IMR-90 (cell line): Measurements from ENCODE around the gene EME2. TPM values are rescaled to one million over a fixed set of nuclear protein-coding genes. Genes with fewer than 3 reads are reported as not detected.

ENCODE experiments used
- ATAC-seq: fragments of 200-7000 bp; cut with Tn5 transposase; 2 replicates; pipeline ENCODE4 v1.9.1; 2020; ENCODE audit warnings: low read depth, mild to moderate bottlenecking, moderate library complexity
- BruUV-seq: library from RNA; stranded (reverse); fragments of 400-500 nt; replicated peaks from 2 replicates; lab custom pipeline; 2021; lab: Mats Ljungman, UMichigan
- CTCF ChIA-PET: fragments of 300-600 bp; formaldehyde crosslinking; extraction: SDS; loops from one replicate; lab custom pipeline; 2021; ENCODE audit warnings: antibody characterized with exemption; lab: Yijun Ruan, JAX
- POLR2A ChIA-PET: fragments of 300-600 bp; sonication (Branson Sonifier 250); formaldehyde crosslinking; loops from one replicate; lab custom pipeline; 2022; ENCODE audit warnings: antibody characterized with exemption; ENCODE audit not compliant: unreplicated experiment; lab: Charles Lee
- DNase-seq: peaks from one replicate; pipeline ENCODE4 v3.0.0; 2013
- H2AFZ ChIP-seq: replicated peaks from 2 replicates; pipeline ENCODE3; 2013; ENCODE audit warnings: low read length, mild to moderate bottlenecking; ENCODE audit not compliant: poor library complexity
- H2AK5ac ChIP-seq: 2 replicates; pipeline ENCODE4 v1.6.1; 2013; ENCODE audit warnings: low read depth, low read length, inconsistent platforms
- H2AK9ac ChIP-seq: replicated peaks from 2 replicates; pipeline ENCODE3; 2013; ENCODE audit warnings: mild to moderate bottlenecking, low read depth, low read length, moderate library complexity; ENCODE audit not compliant: poor library complexity
- H2BK120ac ChIP-seq: 2 replicates; pipeline ENCODE4 v1.6.1; 2013; ENCODE audit warnings: low read depth, low read length, inconsistent platforms
- H2BK15ac ChIP-seq: 3 replicates; pipeline ENCODE4 v1.6.1; 2013; ENCODE audit warnings: low read depth, low read length, inconsistent platforms
- H2BK20ac ChIP-seq: 2 replicates; pipeline ENCODE4 v1.6.1; 2013; ENCODE audit warnings: low read depth, mild to moderate bottlenecking, inconsistent platforms, low read length, moderate library complexity
- H2BK5ac ChIP-seq: 2 replicates; pipeline ENCODE4 v1.6.1; 2013; ENCODE audit warnings: mild to moderate bottlenecking, low read depth, low read length, inconsistent platforms; ENCODE audit not compliant: poor library complexity, severe bottlenecking
- H3K14ac ChIP-seq: replicated peaks from 2 replicates; pipeline ENCODE4 v1.6.1; 2013; ENCODE audit warnings: low read depth, low read length, inconsistent platforms
- H3K18ac ChIP-seq: 2 replicates; pipeline ENCODE4 v1.6.1; 2013; ENCODE audit warnings: low read depth, low read length, control low read depth
- H3K23ac ChIP-seq: 2 replicates; pipeline ENCODE4 v1.6.1; 2013; ENCODE audit warnings: low read depth, low read length, inconsistent platforms
- H3K27ac ChIP-seq: 2 replicates; pipeline ENCODE4 v1.5.1; 2013; ENCODE audit warnings: mild to moderate bottlenecking, control low read depth, low read length; ENCODE audit not compliant: insufficient read depth
- H3K27me3 ChIP-seq: 2 replicates; pipeline ENCODE4 v1.6.1; 2013; ENCODE audit warnings: low read length; ENCODE audit not compliant: control insufficient read depth, insufficient read depth
- H3K36me3 ChIP-seq: 2 replicates; pipeline ENCODE4 v1.6.1; 2013; ENCODE audit warnings: low read length, mixed read lengths; ENCODE audit not compliant: control insufficient read depth, insufficient read depth
- H3K4ac ChIP-seq: 2 replicates; pipeline ENCODE4 v1.6.1; 2013; ENCODE audit warnings: low read depth, low read length, inconsistent platforms
- H3K4me1 ChIP-seq: 2 replicates; pipeline ENCODE4 v1.6.1; 2013; ENCODE audit warnings: low read length, mixed read lengths; ENCODE audit not compliant: control insufficient read depth, insufficient read depth
- H3K4me2 ChIP-seq: 2 replicates; pipeline ENCODE4 v1.6.1; 2013; ENCODE audit warnings: low read depth, mild to moderate bottlenecking, control low read depth, low read length, moderate library complexity
- H3K4me3 ChIP-seq: 2 replicates; pipeline ENCODE4 v1.5.1; 2013; ENCODE audit warnings: low read depth, mild to moderate bottlenecking, control low read depth, low read length, moderate library complexity; ENCODE audit not compliant: insufficient read depth
- H3K56ac ChIP-seq: 2 replicates; pipeline ENCODE4 v1.6.1; 2013; ENCODE audit warnings: low read length, inconsistent platforms; ENCODE audit not compliant: insufficient read depth; ENCODE audit errors: extremely low read depth
- H3K79me1 ChIP-seq, 2 experiments: 2 replicates each; pipeline ENCODE4 v1.6.1; 2013; ENCODE audit warnings: low read length in 2 of 2, inconsistent platforms in 1 of 2, low read depth in 1 of 2
- H3K9ac ChIP-seq: 2 replicates; pipeline ENCODE4 v1.6.1; 2013; ENCODE audit warnings: low read depth, low read length, control low read depth
- H3K9me1 ChIP-seq: 2 replicates; pipeline ENCODE4 v1.6.1; 2013; ENCODE audit warnings: low read length, inconsistent platforms; ENCODE audit not compliant: insufficient read depth
- H3K9me3 ChIP-seq: 2 replicates; pipeline ENCODE4 v1.6.1; 2013; ENCODE audit warnings: low read length; ENCODE audit not compliant: control insufficient read depth, insufficient read depth
- H4K20me1 ChIP-seq: 2 replicates; pipeline ENCODE4 v1.6.1; 2013; ENCODE audit warnings: low read length, inconsistent platforms; ENCODE audit not compliant: insufficient read depth
- H4K5ac ChIP-seq: 2 replicates; pipeline ENCODE4 v1.6.1; 2013; ENCODE audit warnings: mild to moderate bottlenecking, low read depth, low read length, control low read depth
- H4K8ac ChIP-seq, 2 experiments: 2 replicates each; pipeline ENCODE4 v1.6.1; 2013; ENCODE audit warnings: low read depth in 2 of 2, low read length in 2 of 2, control low read depth in 1 of 2, inconsistent platforms in 1 of 2
- H4K91ac ChIP-seq: 2 replicates; pipeline ENCODE4 v1.6.1; 2013; ENCODE audit warnings: low read depth, low read length, inconsistent platforms; ENCODE audit not compliant: insufficient read depth
- BHLHE40 ChIP-seq: fragments of 150-350 bp; IDR thresholded peaks from 2 replicates; pipeline ENCODE4 v1.6.1; 2016; ENCODE audit warnings: mild to moderate bottlenecking, low read depth, low read length
- CEBPB ChIP-seq: IDR thresholded peaks from 2 replicates; pipeline ENCODE4 v1.6.1; 2012; ENCODE audit warnings: low read depth, low read length, improper control_type of control experiment
- MAZ ChIP-seq: IDR thresholded peaks from 2 replicates; pipeline ENCODE4 v1.6.1; 2012; ENCODE audit warnings: low read depth, mild to moderate bottlenecking, low read length, improper control_type of control experiment, moderate library complexity, borderline replicate concordance
- POLR2A ChIP-seq: IDR thresholded peaks from 2 replicates; pipeline ENCODE4 v1.6.1; 2012; ENCODE audit warnings: mild to moderate bottlenecking, low read depth, low read length
- RAD21 ChIP-seq: IDR thresholded peaks from 2 replicates; pipeline ENCODE4 v1.6.1; 2012; ENCODE audit warnings: low read length, improper control_type of control experiment
- WGBS, 2 experiments: methylation state at CpG; one replicate each; pipeline versions ENCODE4 v1.1.5 to v1.1.7; 2013; ENCODE audit warnings: missing lambda C conversion rate in 2 of 2; ENCODE audit not compliant: insufficient read length in 1 of 2; ENCODE audit errors: extremely low coverage in 2 of 2; 5-methylcytosine and 5-hydroxymethylcytosine counted together
- dilution Hi-C: fragments of 300-500 bp; cut with HindIII; formaldehyde crosslinking; loops from one replicate; pipeline ENCODE4 v1.14.3; 2018; ENCODE audit warnings: low sequenced_read_pairs; ENCODE audit not compliant: unreplicated experiment
- in situ Hi-C: fragments of 300-500 bp; cut with MboI; formaldehyde crosslinking; loops from 3 replicates; pipeline ENCODE4 v1.14.3; 2019; ENCODE audit warnings: low sequenced_read_pairs, inconsistent platforms, mixed read lengths
- intact Hi-C: fragments of 100-400 bp; cut with micrococcal nuclease; formaldehyde crosslinking; loops from 2 replicates; pipeline ENCODE4 v1.10.0; 2022
- polyA plus RNA-seq, 3 experiments: library from polyadenylated mRNA; depleted of rRNA; stranded (reverse); fragments of >200 nt; gene quantifications; 2 replicates each; pipeline ENCODE4 v1.2.3, GENCODE V29; 2012; ENCODE audit warnings: low replicate concordance in 1 of 3
- total RNA-seq: library from RNA; depleted of rRNA; stranded (reverse); fragments of >200 nt; gene quantifications from 2 replicates; pipeline ENCODE4 v1.2.3, GENCODE V29; 2012

EME2 gene
- total and polyA plus RNA-seq, 2 of the 4 experiments (the other 2 are of a cell fraction) = 1.3 to 9.6 TPM

GRCh38 chr16:1817276-1817589 is 44.6 kb downstream of the EME2 start:
- Histone ChIP-seq H3K4me3 (no peak overlapping the region), H3K9ac (no peak overlapping the region), H2AFZ (no peak overlapping the region), H3K9me3 (no peaks in the 10 kb centered on the region), H3K23ac (no peak overlapping the region), H2BK15ac (no peak overlapping the region), H3K4me1 (peaks cover 4% of the 10 kb centered on the region; the same call in 1 of the 2 replicates), H3K79me1 (no peaks in the 10 kb centered on the region), H4K20me1 (no peaks in the 10 kb centered on the region), H3K4ac (no peak overlapping the region), H3K4me2 (no peak overlapping the region), H4K5ac (no peak overlapping the region), H2AK5ac (no peak overlapping the region), H3K18ac (no peak overlapping the region), H3K27ac (no peak overlapping the region), H2BK5ac (no peak overlapping the region), H3K9me1 (peaks cover 2% of the 10 kb centered on the region; the same call in 1 of the 2 replicates), H2AK9ac (peak overlapping the region; percentile 20), H4K91ac (no peak overlapping the region), H3K14ac (no peak overlapping the region), H3K56ac (no peak overlapping the region), H2BK20ac (no peak overlapping the region), H3K36me3 (peaks cover 18% of the 10 kb centered on the region), H4K8ac (no peak overlapping the region), H3K27me3 (no peaks in the 10 kb centered on the region), H2BK120ac (no peak overlapping the region)
- in situ Hi-C loops (no loop called here), dilution Hi-C loops (no loop called here), intact Hi-C loops (no loop called here)
- no peak for DNase-seq
- CTCF ChIA-PET = no interaction called here
- POLR2A ChIA-PET = no interaction called here
- no peak for ATAC-seq
- BruUV-seq = no TSS peak
- 84% methylated on average over 3 of the region's 9 CpGs; no CpG with 5 or more reads in 1 of the 2 experiments for WGBS, 2 experiments
- TF ChIP-seq POLR2A (no peak), BHLHE40 (no peak), CEBPB (no peak), RAD21 (no peak), MAZ (no peak)
